OCI-LY7 (cell line): ENCODE measurements around the gene ECI1.

ENCODE experiments used
- CTCF ChIP-seq: fragments of 200-600 bp; sonication (generic); conservative IDR thresholded peaks from 2 replicates; pipeline ENCODE4 v1.5.1; 2014; ENCODE audit warnings: mild to moderate bottlenecking, antibody characterized with exemption, low read length, moderate library complexity, mixed read lengths
- EZH2phosphoT487 ChIP-seq: fragments of 200-600 bp; sonication (generic); IDR thresholded peaks from 2 replicates; pipeline ENCODE4 v1.6.1; 2018; ENCODE audit warnings: low read depth, borderline replicate concordance, mild to moderate bottlenecking, mixed run types, antibody characterized with exemption, low read length, moderate library complexity, mixed read lengths

- no peak for TF ChIP-seq CTCF
- TF ChIP-seq EZH2phosphoT487: no peak
These were observed 20.6 kb upstream of the ECI1 start for GRCh38 chr16:2271848-2272461.
